Muscle of arm (tissue), 12 donors: Measurements from ENCODE around the gene LNPK. TPM values are rescaled to one million over a fixed set of nuclear protein-coding genes. Genes with fewer than 3 reads are reported as not detected.
"Not testable (repeated sequence)": the region's sequence is repeated elsewhere in the genome, so short reads cannot be mapped to it uniquely, and the experiment has no call there.

Source experiments
- DNase-seq: peaks from one replicate; pipeline ENCODE4 v3.0.0-alpha.2; 2013
- polyA plus RNA-seq, 12 donors: library from polyadenylated mRNA; unstranded; fragments of 120-200 nt; gene quantifications; one replicate each; pipeline ENCODE4 v1.2.1, GENCODE V29; 2013; ENCODE audit not compliant: insufficient read length in 12 of 12

LNPK gene
- polyA plus RNA-seq, 12 donors, result 17.2 to 54.3 (median 42.7) TPM

GRCh38 chr2:175913849-175914743 is 88.0 kb downstream of the LNPK start:
- not testable (repeated sequence) for DNase-seq

GRCh38 chr2:175913267-175913666 is 88.8 kb downstream of the LNPK start:
- not testable (repeated sequence) for DNase-seq

GRCh38 chr2:175904035-175904434 is 98.0 kb downstream of the LNPK start:
- no peak for DNase-seq

GRCh38 chr2:175903384-175903936 is 98.6 kb downstream of the LNPK start:
- no peak for DNase-seq

GRCh38 chr2:175895957-175896356 is 106.1 kb downstream of the LNPK start:
- not testable (repeated sequence) for DNase-seq

GRCh38 chr2:175892046-175892445 is 110.0 kb downstream of the LNPK start:
- DNase-seq, result no peak

- DNase-seq, result no peak
These were observed 111.3 kb downstream of the LNPK start for GRCh38 chr2:175890636-175891242.

GRCh38 chr2:175889701-175890302 is 112.3 kb downstream of the LNPK start:
- DNase-seq, result no peak

- DNase-seq, result no peak
These were observed 114.3 kb downstream of the LNPK start for GRCh38 chr2:175887776-175888175.

- no peak for DNase-seq
These were observed 117.2 kb downstream of the LNPK start for GRCh38 chr2:175884697-175885393.

- no peak for DNase-seq
These were observed 118.4 kb downstream of the LNPK start for GRCh38 chr2:175883586-175884194.

GRCh38 chr2:175879679-175880078 is 122.4 kb downstream of the LNPK start:
- no peak for DNase-seq

- no peak for DNase-seq
These were observed 124.1 kb downstream of the LNPK start for GRCh38 chr2:175877845-175878544.

GRCh38 chr2:175874291-175874690 is 127.8 kb downstream of the LNPK start:
- DNase-seq, result no peak

Other genes starting within 250 kb of the LNPK start
- gene EVX2, start 81.7 kb upstream of the LNPK start, polyA plus RNA-seq, result under 1 TPM in 2 of 12 donors, not detected in 10; 0.04 TPM
- 1 to 10 TPM in 1 of 12 donors, under 1 TPM in 4, not detected in 7; 0.30 to 2.5 (median 0.63) TPM for gene HOXD13, start 90.5 kb upstream of the LNPK start, polyA plus RNA-seq
- gene HOXD12, start 97.5 kb upstream of the LNPK start, polyA plus RNA-seq, result under 1 TPM in 2 of 12 donors, not detected in 10; 0.15 to 0.37 TPM
- gene HOXD11, start 105.0 kb upstream of the LNPK start, polyA plus RNA-seq, result 1 to 10 TPM in 5 of 12 donors, under 1 TPM in 3, not detected in 4; 0.17 to 6.9 (median 2.0) TPM
- gene HOXD10, start 114.5 kb upstream of the LNPK start, polyA plus RNA-seq, result 10 to 100 TPM in 1 of 12 donors, 1 to 10 TPM in 4, under 1 TPM in 4, not detected in 3; 0.33 to 21.6 (median 3.4) TPM
- 10 to 100 TPM in 1 of 12 donors, 1 to 10 TPM in 10, not detected in 1; 3.5 to 12.5 (median 6.0) TPM for gene HOXD9, start 120.5 kb upstream of the LNPK start, polyA plus RNA-seq
- 10 to 100 TPM in 11 of 12 donors, not detected in 1; 27.3 to 47.7 (median 42.5) TPM for gene HOXD8, start 127.4 kb upstream of the LNPK start, polyA plus RNA-seq
- 10 to 100 TPM in 3 of 12 donors, 1 to 10 TPM in 8, not detected in 1; 4.9 to 14.8 (median 5.9) TPM for gene HOXD4, start 149.3 kb upstream of the LNPK start, polyA plus RNA-seq
- 1 to 10 TPM in 10 of 12 donors, not detected in 2; 1.8 to 4.8 (median 2.4) TPM for gene HOXD3, start 155.0 kb upstream of the LNPK start, polyA plus RNA-seq
- gene HOXD1, start 186.4 kb upstream of the LNPK start, polyA plus RNA-seq, result 1 to 10 TPM in 8 of 12 donors, under 1 TPM in 2, not detected in 2; 0.85 to 2.6 (median 1.4) TPM